Body of pancreas (tissue), 4 donors: ENCODE data around the gene MED15. TPM values are rescaled to one million over a fixed set of nuclear protein-coding genes. Genes with fewer than 3 reads are reported as not detected.
"Not testable (repeated sequence)": the region's sequence is repeated elsewhere in the genome, so short reads cannot be mapped to it uniquely, and the experiment has no call there.

Experiments used
- ATAC-seq: fragments of 150-250 bp; one replicate; pipeline ENCODE4 v1.9.1; 2016
- DNase-seq, 4 donors: peaks; one replicate each; pipeline ENCODE4 v3.0.0-alpha.2; 2019
- H3K27ac ChIP-seq, 4 donors: fragments of 200-600 bp; sonication (generic); 1 replicate in 3 of 4; 2 replicates in 1 of 4; pipeline versions ENCODE4 v1.5.1 to v1.6.1; 2016 to 2019; ENCODE audit warnings: mild to moderate bottlenecking in 1 of 4, mixed read lengths in 1 of 4, moderate library complexity in 1 of 4
- H3K27me3 ChIP-seq, 2 donors: fragments of 200-600 bp; sonication (generic); one replicate each; pipeline ENCODE4 v1.6.0; 2016; ENCODE audit warnings: mild to moderate bottlenecking in 1 of 2
- H3K36me3 ChIP-seq, 2 donors: fragments of 200-600 bp; sonication (generic); replicated peaks in 1 of 2; 2 replicates each; pipeline ENCODE4 v1.5.1; 2016; ENCODE audit warnings: low read depth in 2 of 2; ENCODE audit not compliant: insufficient read depth in 1 of 2
- H3K4me1 ChIP-seq: fragments of 200-600 bp; sonication (generic); one replicate; pipeline ENCODE4 v1.6.0; 2016
- H3K4me3 ChIP-seq, 2 donors: fragments of 200-600 bp; sonication (generic); 1 replicate in 1 of 2; 2 replicates in 1 of 2; pipeline ENCODE4 v1.5.1; 2016 to 2019
- H3K9me3 ChIP-seq, 3 donors: fragments of 200-600 bp; sonication (generic); 1 replicate in 2 of 3; 2 replicates in 1 of 3; pipeline ENCODE4 v1.5.1; 2016
- CTCF ChIP-seq, 7 experiments: fragments of 450-650 bp in 4 of 7; fragments of 200-600 bp in 3 of 7; sonication (generic) in 3 of 7; IDR thresholded peaks; one replicate each; pipeline ENCODE4 v1.5.1; 2016 to 2019; ENCODE audit warnings: antibody characterized with exemption in 7 of 7
- POLR2A ChIP-seq, 3 donors: fragments of 450-650 bp; IDR thresholded peaks; one replicate each; pipeline ENCODE4 v1.6.1; 2016; ENCODE audit warnings: antibody characterized with exemption in 3 of 3, mild to moderate bottlenecking in 2 of 3
- WGBS, 2 donors: methylation state at CpG; one replicate each; pipeline ENCODE4 v1.1.5; 2017; 5-methylcytosine and 5-hydroxymethylcytosine counted together
- intact Hi-C: fragments of 100-400 bp; cut with DNase I; formaldehyde crosslinking; loops from one replicate; pipeline ENCODE4 v1.15.1; 2023
- total RNA-seq, 2 donors: library from RNA; depleted of rRNA; stranded (reverse); fragments of >200 nt; gene quantifications; one replicate each; pipeline ENCODE4 v1.1.0, GENCODE V29; 2016

Gene MED15
- total RNA-seq, 2 donors from 2014 or later, result 31.6 to 36.9 TPM

GRCh38 chr22:20619045-20619892 is 111.9 kb downstream of the MED15 start:
- ATAC-seq (no peak), DNase-seq (no peak)
- H3K36me3 ChIP-seq, result no peaks in the 10 kb centered on the region
- TF ChIP-seq CTCF (IDR thresholded peaks at IDR 0.05) (no peak), POLR2A (IDR thresholded peaks at IDR 0.05) (no peak)
- no peaks in the 10 kb centered on the region for H3K27me3 ChIP-seq
- intact Hi-C loops, result no loop called here
- WGBS, 2 donors, result 84 to 88% methylated on average over 8 of the region's 8 CpGs
- H3K27ac ChIP-seq, result no peak overlapping the region
- no peaks in the 10 kb centered on the region for H3K4me1 ChIP-seq
- H3K9me3 ChIP-seq, result no peaks in the 10 kb centered on the region
- H3K4me3 ChIP-seq, result no peak overlapping the region

- intact Hi-C loops, H3K36me3 ChIP-seq, ATAC-seq, H3K4me1 ChIP-seq, H3K4me3 ChIP-seq, H3K27me3 ChIP-seq, H3K9me3 ChIP-seq, H3K27ac ChIP-seq, DNase-seq: not testable (repeated sequence)
- WGBS, 2 donors, result 86 to 90% methylated on average over 1 of the region's 1 CpG
Measured at GRCh38 chr22:20619893-20620194, 112.4 kb downstream of the MED15 start.

- Histone ChIP-seq H3K36me3 (no peaks in the 10 kb centered on the region), H3K9me3 (no peaks in the 10 kb centered on the region), H3K4me3 (no peak overlapping the region), H3K27me3 (no peaks in the 10 kb centered on the region), H3K27ac (no peak overlapping the region), H3K4me1 (no peaks in the 10 kb centered on the region)
- WGBS, 2 donors, result 93% methylated on average over 1 of the region's 1 CpG; no CpG with 5 or more reads in 1 of the 2 donors
- no peak for TF ChIP-seq POLR2A (IDR thresholded peaks at IDR 0.05)
- no peak for TF ChIP-seq CTCF (IDR thresholded peaks at IDR 0.05)
- ATAC-seq (no peak), DNase-seq (no peak)
- intact Hi-C loops, result no loop called here
Measured at GRCh38 chr22:20621162-20621561, 113.8 kb downstream of the MED15 start.

GRCh38 chr22:20622650-20623339 is 115.4 kb downstream of the MED15 start:
- Histone ChIP-seq H3K4me3 (no peak overlapping the region), H3K36me3 (no peaks in the 10 kb centered on the region), H3K27ac (no peak overlapping the region), H3K27me3 (no peaks in the 10 kb centered on the region), H3K9me3 (no peaks in the 10 kb centered on the region), H3K4me1 (no peaks in the 10 kb centered on the region)
- intact Hi-C loops, result no loop called here
- DNase-seq, result no peak
- ATAC-seq, result no peak
- 80 to 81% methylated on average over 10 to 13 of the region's 13 CpGs for WGBS, 2 donors
- TF ChIP-seq POLR2A (IDR thresholded peaks at IDR 0.05) (no peak), CTCF (IDR thresholded peaks at IDR 0.05) (no peak)

GRCh38 chr22:20624161-20624616 is 116.8 kb downstream of the MED15 start:
- Histone ChIP-seq H3K4me1 (no peaks in the 10 kb centered on the region), H3K36me3 (no peaks in the 10 kb centered on the region), H3K9me3 (no peaks in the 10 kb centered on the region), H3K27me3 (no peaks in the 10 kb centered on the region), H3K4me3 (no peak overlapping the region), H3K27ac (no peak overlapping the region)
- ATAC-seq (no peak), DNase-seq (no peak)
- intact Hi-C loops, result no loop called here
- TF ChIP-seq POLR2A (IDR thresholded peaks at IDR 0.05) (no peak), CTCF (IDR thresholded peaks at IDR 0.05) (no peak)
- WGBS, 2 donors, result 71 to 80% methylated on average over 2 to 5 of the region's 5 CpGs
